ENCODE measurements around the gene ZBTB33.

- TF ChIP-seq, protein P1, sequence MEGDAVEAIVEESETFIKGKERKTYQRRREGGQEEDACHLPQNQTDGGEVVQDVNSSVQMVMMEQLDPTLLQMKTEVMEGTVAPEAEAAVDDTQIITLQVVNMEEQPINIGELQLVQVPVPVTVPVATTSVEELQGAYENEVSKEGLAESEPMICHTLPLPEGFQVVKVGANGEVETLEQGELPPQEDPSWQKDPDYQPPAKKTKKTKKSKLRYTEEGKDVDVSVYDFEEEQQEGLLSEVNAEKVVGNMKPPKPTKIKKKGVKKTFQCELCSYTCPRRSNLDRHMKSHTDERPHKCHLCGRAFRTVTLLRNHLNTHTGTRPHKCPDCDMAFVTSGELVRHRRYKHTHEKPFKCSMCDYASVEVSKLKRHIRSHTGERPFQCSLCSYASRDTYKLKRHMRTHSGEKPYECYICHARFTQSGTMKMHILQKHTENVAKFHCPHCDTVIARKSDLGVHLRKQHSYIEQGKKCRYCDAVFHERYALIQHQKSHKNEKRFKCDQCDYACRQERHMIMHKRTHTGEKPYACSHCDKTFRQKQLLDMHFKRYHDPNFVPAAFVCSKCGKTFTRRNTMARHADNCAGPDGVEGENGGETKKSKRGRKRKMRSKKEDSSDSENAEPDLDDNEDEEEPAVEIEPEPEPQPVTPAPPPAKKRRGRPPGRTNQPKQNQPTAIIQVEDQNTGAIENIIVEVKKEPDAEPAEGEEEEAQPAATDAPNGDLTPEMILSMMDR (conservative IDR thresholded peaks at IDR 0.05) = no peak
- no peak for TF ChIP-seq ZFX (IDR thresholded peaks at IDR 0.05)
Observed at GRCh38 chrX:120287513-120288112, 37.0 kb downstream of the ZBTB33 start.

All from C4-2B (cell line).